Ascending aorta (tissue), 2 donors: ENCODE data around the gene MEIS2. TPM values are rescaled to one million over a fixed set of nuclear protein-coding genes. Genes with fewer than 3 reads are reported as not detected.

ENCODE experiments used
- DNase-seq, 2 donors: peaks; one replicate each; pipeline ENCODE4 v3.0.0-alpha.2; 2019; ENCODE audit warnings: low spot score in 2 of 2
- H3K27ac ChIP-seq, 2 donors: fragments of 200-600 bp; sonication (generic); one replicate each; pipeline ENCODE4 v1.5.1; 2016 to 2017; ENCODE audit warnings: mild to moderate bottlenecking in 1 of 2
- H3K27me3 ChIP-seq: fragments of 200-600 bp; sonication (generic); one replicate; pipeline ENCODE4 v1.5.1; 2017
- H3K36me3 ChIP-seq, 2 donors: fragments of 200-600 bp; sonication (generic); one replicate each; pipeline ENCODE4 v1.5.1; 2016
- H3K4me1 ChIP-seq, 2 donors: fragments of 200-600 bp; sonication (generic); one replicate each; pipeline ENCODE4 v1.5.1; 2016 to 2017; ENCODE audit warnings: mild to moderate bottlenecking in 1 of 2
- H3K4me3 ChIP-seq, 2 donors: fragments of 200-600 bp; sonication (generic); one replicate each; pipeline ENCODE4 v1.5.1; 2016 to 2017; ENCODE audit warnings: mild to moderate bottlenecking in 1 of 2
- H3K9me3 ChIP-seq, 2 donors: fragments of 200-600 bp; sonication (generic); one replicate each; pipeline ENCODE4 v1.5.1; 2016
- intact Hi-C: fragments of 100-400 bp; cut with DNase I; formaldehyde crosslinking; loops from one replicate; pipeline ENCODE4 v1.15.1; 2023
- total RNA-seq: library from RNA; depleted of rRNA; stranded (reverse); fragments of >200 nt; gene quantifications from one replicate; pipeline ENCODE4 v1.1.0, GENCODE V29; 2016
- TF ChIP-seq, protein P1 (sequence below), 3 experiments: fragments of 200-600 bp in 2 of 3; fragments of 450-650 bp in 1 of 3; sonication (generic) in 2 of 3; IDR thresholded peaks; one replicate each; pipeline ENCODE4 v1.5.1; 2016 to 2019; ENCODE audit warnings: antibody characterized with exemption in 3 of 3, mild to moderate bottlenecking in 1 of 3, moderate library complexity in 1 of 3

MEIS2 gene
- total RNA-seq, 1 donor from 2014 or later = 11.5 TPM

DNA sequence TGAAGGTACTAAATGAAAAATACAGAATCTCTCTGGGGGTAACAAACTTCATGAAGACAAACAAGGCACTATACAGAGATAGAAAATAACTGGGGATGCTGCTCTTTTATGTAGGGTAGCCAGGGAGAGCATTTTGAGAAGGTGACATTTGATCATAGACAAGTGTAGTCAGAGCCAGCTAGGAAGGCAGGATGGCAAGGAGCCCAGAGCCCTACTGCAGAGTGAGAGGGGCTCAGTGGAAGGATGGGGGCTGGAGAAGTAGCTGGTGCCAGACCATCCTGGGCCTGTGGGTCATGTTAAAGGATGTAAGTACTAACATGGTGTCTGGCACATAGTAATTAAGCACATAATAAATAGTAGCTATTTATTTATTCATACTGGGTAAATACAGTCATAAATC is 133.6 kb downstream of the MEIS2 start:
- Histone ChIP-seq H3K4me3 (no peak overlapping the region), H3K27ac (no peak overlapping the region), H3K36me3 (no peaks in the 10 kb centered on the region), H3K27me3 (no peaks in the 10 kb centered on the region), H3K4me1 (no peaks in the 10 kb centered on the region), H3K9me3 (no peaks in the 10 kb centered on the region)
- TF ChIP-seq, protein P1, sequence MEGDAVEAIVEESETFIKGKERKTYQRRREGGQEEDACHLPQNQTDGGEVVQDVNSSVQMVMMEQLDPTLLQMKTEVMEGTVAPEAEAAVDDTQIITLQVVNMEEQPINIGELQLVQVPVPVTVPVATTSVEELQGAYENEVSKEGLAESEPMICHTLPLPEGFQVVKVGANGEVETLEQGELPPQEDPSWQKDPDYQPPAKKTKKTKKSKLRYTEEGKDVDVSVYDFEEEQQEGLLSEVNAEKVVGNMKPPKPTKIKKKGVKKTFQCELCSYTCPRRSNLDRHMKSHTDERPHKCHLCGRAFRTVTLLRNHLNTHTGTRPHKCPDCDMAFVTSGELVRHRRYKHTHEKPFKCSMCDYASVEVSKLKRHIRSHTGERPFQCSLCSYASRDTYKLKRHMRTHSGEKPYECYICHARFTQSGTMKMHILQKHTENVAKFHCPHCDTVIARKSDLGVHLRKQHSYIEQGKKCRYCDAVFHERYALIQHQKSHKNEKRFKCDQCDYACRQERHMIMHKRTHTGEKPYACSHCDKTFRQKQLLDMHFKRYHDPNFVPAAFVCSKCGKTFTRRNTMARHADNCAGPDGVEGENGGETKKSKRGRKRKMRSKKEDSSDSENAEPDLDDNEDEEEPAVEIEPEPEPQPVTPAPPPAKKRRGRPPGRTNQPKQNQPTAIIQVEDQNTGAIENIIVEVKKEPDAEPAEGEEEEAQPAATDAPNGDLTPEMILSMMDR (IDR thresholded peaks at IDR 0.05) = no peak
- DNase-seq = no peak
- intact Hi-C loops = no loop called here

DNA sequence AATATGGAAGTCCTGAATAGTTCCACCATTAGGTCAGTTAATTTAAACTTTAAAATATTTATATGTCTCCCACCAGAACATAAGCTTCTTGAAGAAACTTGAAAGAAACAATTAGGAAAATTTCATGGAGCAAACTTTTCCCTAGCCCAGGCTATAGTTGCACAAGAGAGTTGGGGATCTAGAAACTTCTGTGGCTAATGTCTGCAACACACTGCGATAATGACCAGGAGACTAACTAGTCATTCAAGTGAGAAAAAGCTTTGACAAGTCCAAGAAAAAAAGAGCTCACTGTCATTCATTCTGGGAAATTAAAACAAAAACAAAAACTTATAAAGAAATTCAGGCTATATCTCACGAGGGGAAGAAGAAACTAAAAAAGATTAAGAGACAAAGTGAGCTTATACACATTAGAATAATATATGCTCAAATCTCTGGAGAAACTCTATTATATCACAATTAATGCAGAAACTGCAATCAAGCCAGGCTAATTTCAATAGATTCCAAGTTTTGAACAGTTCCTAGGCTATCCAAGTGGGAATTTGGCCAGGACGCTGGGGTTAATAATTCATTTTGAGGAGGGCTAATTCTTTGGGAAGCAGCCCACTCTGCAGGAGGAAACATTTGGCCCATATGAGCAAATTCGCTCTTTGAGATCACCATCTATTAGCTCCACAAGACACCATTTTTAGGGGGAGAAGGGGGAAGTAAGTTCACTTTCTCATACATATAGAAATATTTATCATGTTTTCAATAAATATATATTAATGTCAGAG is 134.6 kb downstream of the MEIS2 start:
- no peaks in the 10 kb centered on the region for H3K9me3 ChIP-seq
- DNase-seq = no peak
- H3K36me3 ChIP-seq = no peaks in the 10 kb centered on the region
- intact Hi-C loops = no loop called here
- no peak overlapping the region for H3K27ac ChIP-seq
- no peaks in the 10 kb centered on the region for H3K27me3 ChIP-seq
- H3K4me1 ChIP-seq = no peaks in the 10 kb centered on the region
- no peak overlapping the region for H3K4me3 ChIP-seq
- TF ChIP-seq, protein P1 (IDR thresholded peaks at IDR 0.05) = no peak

DNA sequence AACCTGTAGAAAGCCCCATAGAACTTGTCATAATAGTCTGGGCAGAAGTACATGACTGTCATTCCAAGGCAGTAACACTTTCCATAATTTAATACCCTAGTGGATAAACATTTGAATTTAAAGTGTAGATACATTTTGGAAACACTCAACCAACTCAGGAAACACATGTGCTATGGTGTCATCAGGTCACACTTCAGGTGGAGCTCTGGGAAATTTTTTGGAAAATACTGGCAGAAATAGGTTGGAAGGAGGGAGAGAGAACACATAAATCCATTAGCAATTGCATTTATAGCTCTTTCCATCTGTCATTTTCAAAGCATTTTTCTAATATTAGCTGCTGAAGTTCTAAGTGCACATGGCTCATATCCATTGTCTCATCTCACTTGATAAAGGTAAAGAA is 135.7 kb downstream of the MEIS2 start:
- Histone ChIP-seq H3K27me3 (no peaks in the 10 kb centered on the region), H3K27ac (no peak overlapping the region), H3K4me1 (no peaks in the 10 kb centered on the region), H3K4me3 (no peak overlapping the region), H3K36me3 (no peaks in the 10 kb centered on the region), H3K9me3 (no peaks in the 10 kb centered on the region)
- no peak for DNase-seq
- TF ChIP-seq, protein P1 (IDR thresholded peaks at IDR 0.05) = no peak
- intact Hi-C loops = no loop called here

DNA sequence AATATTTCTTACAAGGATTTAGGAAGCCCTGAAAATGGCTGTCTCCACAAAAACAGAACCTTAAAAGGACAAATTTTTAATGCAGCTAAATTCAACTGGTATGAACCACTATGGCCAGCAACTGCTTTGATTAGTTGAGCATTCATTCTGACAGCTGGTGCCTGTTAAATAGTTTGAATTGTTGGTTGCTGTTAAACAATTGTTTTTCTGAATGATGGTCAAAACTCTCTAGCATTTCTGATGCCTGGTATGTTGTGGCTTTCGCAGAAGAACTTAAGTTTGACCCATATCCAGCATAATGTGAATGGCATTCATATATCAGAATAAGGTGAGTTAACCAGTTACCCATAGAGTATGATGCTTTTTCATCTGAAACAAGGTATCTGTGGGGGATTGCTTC is 138.4 kb downstream of the MEIS2 start:
- Histone ChIP-seq H3K9me3 (no peaks in the 10 kb centered on the region), H3K36me3 (no peaks in the 10 kb centered on the region), H3K27me3 (no peaks in the 10 kb centered on the region), H3K27ac (no peak overlapping the region), H3K4me3 (no peak overlapping the region), H3K4me1 (no peaks in the 10 kb centered on the region)
- DNase-seq = no peak
- TF ChIP-seq, protein P1 (IDR thresholded peaks at IDR 0.05) = no peak
- intact Hi-C loops = no loop called here

DNA sequence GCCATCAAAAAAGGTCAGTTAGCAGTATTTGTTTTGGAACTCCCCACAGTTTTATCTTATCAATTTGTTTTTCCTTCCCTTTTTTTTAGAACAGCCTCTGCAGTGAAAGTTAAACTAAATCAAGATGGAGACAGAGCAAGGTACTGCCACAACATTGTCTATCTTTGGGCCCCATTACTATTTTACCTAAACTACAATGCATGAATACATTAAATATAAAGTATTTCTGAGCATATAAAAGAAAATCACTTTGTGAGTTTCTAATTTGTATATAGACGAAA is 139.5 kb downstream of the MEIS2 start:
- no peak overlapping the region for H3K4me3 ChIP-seq
- no peaks in the 10 kb centered on the region for H3K27me3 ChIP-seq
- intact Hi-C loops = no loop called here
- no peaks in the 10 kb centered on the region for H3K4me1 ChIP-seq
- TF ChIP-seq, protein P1 (IDR thresholded peaks at IDR 0.05) = no peak
- no peaks in the 10 kb centered on the region for H3K36me3 ChIP-seq
- no peak overlapping the region for H3K27ac ChIP-seq
- no peak for DNase-seq
- H3K9me3 ChIP-seq = no peaks in the 10 kb centered on the region
